Effector memory CD4-positive, alpha-beta T cell (primary cell): ENCODE results near the gene ADPRHL1.

Experiments used
- DNase-seq, 3 donors: peaks; one replicate each; pipeline ENCODE4 v3.0.0-alpha.2; 2020
- H3K27ac ChIP-seq: 2 replicates; pipeline ENCODE4 v1.7.0; 2013; ENCODE audit warnings: mild to moderate bottlenecking, low read length, moderate library complexity; ENCODE audit not compliant: insufficient read depth, poor library complexity, severe bottlenecking
- H3K27me3 ChIP-seq: replicated peaks from 2 replicates; pipeline ENCODE4 v1.7.0; 2013; ENCODE audit warnings: mild to moderate bottlenecking, low read length; ENCODE audit not compliant: insufficient read depth, control insufficient read depth, poor library complexity, severe bottlenecking
- H3K36me3 ChIP-seq: 2 replicates; pipeline ENCODE4 v1.7.0; 2013; ENCODE audit warnings: mild to moderate bottlenecking, low read length, moderate library complexity; ENCODE audit not compliant: control insufficient read depth, insufficient read depth
- H3K4me1 ChIP-seq: 2 replicates; pipeline ENCODE4 v1.7.0; 2013; ENCODE audit warnings: low read length, mild to moderate bottlenecking; ENCODE audit not compliant: control insufficient read depth, insufficient read depth, poor library complexity, severe bottlenecking
- H3K4me3 ChIP-seq: 2 replicates; pipeline ENCODE4 v1.7.0; 2013; ENCODE audit warnings: low read length, low read depth, mild to moderate bottlenecking; ENCODE audit not compliant: insufficient read depth, poor library complexity, severe bottlenecking
- H3K9me3 ChIP-seq: 2 replicates; pipeline ENCODE4 v1.7.0; 2013; ENCODE audit warnings: mild to moderate bottlenecking, low read length, moderate library complexity; ENCODE audit not compliant: control insufficient read depth
- total RNA-seq, 3 donors: gene quantifications; one replicate each; lab custom pipeline; 2026; lab: John Stamatoyannopoulos, UW

Gene ADPRHL1
- total RNA-seq, result 0.35 to 1.7 (median 0.96) reads per million in 3 donors

DNA sequence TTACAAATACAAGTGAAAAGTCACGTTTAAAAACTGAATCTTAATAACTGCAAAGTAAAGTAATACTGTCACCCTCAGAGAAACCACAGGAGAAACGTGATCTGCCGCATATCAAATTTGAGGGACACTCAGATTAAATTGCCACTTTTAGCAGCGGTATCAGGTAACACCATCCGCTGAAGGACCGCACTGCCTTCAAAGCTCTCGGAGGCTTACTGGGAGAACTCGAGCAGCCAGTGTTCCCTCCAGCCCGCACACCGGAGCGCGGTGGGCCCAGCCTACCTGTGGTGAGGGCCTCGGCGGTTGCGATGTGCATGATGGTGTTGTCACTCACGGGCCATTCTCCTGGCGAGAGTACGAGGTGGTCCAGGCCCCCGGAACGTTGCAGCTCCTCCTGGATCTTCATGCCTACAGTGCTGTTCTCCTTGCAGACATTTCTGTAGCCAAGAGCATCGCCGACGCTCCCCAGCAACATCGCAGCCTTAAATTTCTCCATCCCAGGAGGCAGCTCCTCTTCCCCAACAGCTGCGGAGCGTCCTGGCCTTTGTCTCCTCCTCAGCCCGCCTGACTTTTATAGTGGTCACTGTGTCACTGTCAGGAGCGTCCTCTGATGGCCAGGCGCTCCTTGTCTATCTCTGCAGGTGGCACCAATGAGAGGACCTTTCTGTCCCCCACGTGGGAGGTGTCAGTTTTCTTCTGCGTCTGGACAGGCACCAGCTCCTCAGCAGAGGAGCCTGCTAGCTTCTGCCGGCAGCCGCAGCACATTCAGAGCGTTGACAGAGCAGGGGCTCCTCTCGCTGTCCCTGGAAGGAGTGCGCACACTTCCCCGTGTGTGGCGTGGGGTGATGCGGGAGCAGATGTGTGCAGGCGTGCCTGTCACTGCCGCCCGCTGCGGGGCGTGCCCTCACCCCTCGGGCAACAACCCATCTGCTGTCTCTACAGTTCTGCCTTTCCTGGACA is at the start of gene ADPRHL1:
Gene ADPRHL1 (minus strand): TSS at position 547 of the 960 bp plus-strand sequence. CDS start 51 bp downstream, at position 496.
- H3K36me3 ChIP-seq, result peaks cover 14% of the 10 kb centered on the region
- H3K27ac ChIP-seq, result no peak within 1 kb of the TSS
- no peak within 1 kb of the TSS for H3K4me3 ChIP-seq
- no peak for DNase-seq
- H3K4me1 ChIP-seq, result no peaks in the 10 kb centered on the region
- no peaks in the 10 kb centered on the region for H3K27me3 ChIP-seq
- H3K9me3 ChIP-seq, result no peaks in the 10 kb centered on the region

DNA sequence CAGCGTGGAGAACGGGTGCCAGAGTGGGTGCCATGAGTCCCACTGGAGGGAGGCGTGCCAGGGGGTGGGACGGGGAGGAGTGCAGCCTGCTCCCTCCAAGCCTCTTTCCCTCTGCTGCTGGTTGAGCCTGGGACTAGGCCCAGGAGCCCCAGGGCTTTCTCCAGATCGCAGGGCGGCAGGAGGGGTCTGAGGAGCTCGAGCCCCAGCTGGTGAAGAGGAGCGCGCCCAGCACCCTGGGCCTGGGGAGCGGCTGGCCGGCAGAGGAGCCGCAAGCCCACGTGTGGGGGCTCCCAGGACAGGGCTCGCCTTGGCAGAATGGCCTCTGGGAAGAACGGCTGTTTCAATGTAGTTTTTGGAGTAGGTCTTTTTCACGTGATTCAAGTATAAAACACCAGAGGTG is 49.4 kb upstream of the ADPRHL1 start:
- Histone ChIP-seq H3K36me3 (peaks cover 41% of the 10 kb centered on the region), H3K4me1 (no peaks in the 10 kb centered on the region)

DNA sequence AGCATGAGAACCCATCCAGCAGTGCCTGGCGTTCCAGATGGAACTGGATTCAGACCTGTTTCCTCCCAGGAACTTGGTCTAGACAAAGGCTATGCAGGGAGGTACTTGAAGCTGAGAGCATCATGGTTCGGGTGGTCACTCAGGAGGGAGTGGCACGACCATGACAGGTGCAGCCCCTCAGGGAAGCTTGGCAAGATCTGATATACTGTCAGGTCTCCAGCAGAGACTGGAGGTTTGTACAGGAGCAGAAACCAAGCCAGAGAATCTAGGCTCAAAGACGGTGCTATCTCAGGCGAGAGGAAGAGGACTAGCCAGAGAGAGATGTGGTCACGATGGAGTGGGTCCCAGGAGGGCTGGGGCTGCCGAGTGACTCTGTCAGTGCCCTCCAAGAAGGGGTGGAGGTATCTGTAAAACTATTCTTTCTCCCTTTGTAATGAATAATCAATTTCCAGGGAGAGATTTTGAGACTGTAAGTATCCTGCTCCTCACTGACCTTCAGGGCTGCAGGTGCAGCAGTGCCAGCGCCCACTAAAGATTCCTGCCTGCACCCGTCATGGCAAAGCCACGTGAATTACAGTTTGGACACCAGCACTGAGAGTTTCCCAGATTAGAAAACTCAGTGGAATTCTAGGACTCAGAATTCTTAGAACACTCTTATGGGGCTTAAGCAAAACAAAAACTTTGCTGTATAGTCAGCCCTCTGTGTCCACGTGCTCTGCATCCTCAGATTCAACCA is 47.4 kb upstream of the ADPRHL1 start:
- Histone ChIP-seq H3K4me1 (no peaks in the 10 kb centered on the region), H3K9me3 (no peaks in the 10 kb centered on the region), H3K36me3 (peaks cover 51% of the 10 kb centered on the region), H3K27me3 (no peaks in the 10 kb centered on the region), H3K27ac (no peak overlapping the region), H3K4me3 (no peak overlapping the region)
- no peak for DNase-seq

More for the DNA sequence above, 49.4 kb upstream of the ADPRHL1 start:
- no peaks in the 10 kb centered on the region for H3K9me3 ChIP-seq
- H3K27ac ChIP-seq, result no peak overlapping the region
- H3K4me3 ChIP-seq, result no peak overlapping the region
- H3K27me3 ChIP-seq, result no peaks in the 10 kb centered on the region
- no peak for DNase-seq

DNA sequence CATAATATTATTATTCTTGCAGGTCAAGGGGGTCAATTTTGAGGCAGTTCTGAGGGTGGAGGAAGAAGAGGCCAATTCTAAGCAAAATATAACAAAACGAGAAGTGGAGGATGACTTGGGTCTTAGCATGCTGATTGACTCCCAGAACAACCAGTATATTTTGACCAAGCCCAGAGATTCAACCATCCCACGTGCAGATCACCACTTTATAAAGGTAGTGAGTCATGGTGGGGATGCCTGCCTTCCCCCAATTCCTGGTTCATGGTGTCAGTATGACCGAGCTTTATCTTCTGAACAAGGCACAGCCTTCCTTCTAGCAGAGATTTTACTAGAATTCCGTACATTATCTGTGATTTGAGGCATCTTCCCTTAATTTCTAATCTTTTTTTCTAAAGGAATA is 46.6 kb upstream of the ADPRHL1 start:
- H3K4me3 ChIP-seq, result no peak overlapping the region
- DNase-seq, result no peak
- no peak overlapping the region for H3K27ac ChIP-seq
- H3K4me1 ChIP-seq, result no peaks in the 10 kb centered on the region
- no peaks in the 10 kb centered on the region for H3K9me3 ChIP-seq
- no peaks in the 10 kb centered on the region for H3K27me3 ChIP-seq
- peaks cover 54% of the 10 kb centered on the region for H3K36me3 ChIP-seq

DNA sequence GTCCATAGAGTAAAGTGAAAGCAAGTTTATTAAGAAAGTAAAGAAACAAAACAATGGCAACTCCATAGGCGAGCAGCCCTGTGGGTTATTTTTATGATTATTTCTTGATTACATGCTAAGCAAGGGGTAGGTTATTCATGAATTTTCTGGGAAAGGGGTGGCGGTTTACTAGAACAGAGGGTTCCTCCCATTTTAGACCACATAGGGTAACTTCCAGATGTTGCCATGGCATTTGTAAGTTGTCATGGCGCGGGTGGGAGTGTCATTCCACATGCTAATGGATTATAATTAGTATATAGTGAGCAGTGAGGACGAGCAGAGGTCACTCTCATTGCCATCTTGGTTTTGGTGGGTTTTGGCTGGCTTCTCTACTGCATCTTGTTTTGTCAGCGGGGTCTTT is 45.6 kb upstream of the ADPRHL1 start:
- Histone ChIP-seq H3K4me3 (no peak overlapping the region), H3K36me3 (peaks cover 54% of the 10 kb centered on the region), H3K27ac (no peak overlapping the region), H3K4me1 (no peaks in the 10 kb centered on the region), H3K27me3 (no peaks in the 10 kb centered on the region), H3K9me3 (no peaks in the 10 kb centered on the region)
- DNase-seq, result no peak

DNA sequence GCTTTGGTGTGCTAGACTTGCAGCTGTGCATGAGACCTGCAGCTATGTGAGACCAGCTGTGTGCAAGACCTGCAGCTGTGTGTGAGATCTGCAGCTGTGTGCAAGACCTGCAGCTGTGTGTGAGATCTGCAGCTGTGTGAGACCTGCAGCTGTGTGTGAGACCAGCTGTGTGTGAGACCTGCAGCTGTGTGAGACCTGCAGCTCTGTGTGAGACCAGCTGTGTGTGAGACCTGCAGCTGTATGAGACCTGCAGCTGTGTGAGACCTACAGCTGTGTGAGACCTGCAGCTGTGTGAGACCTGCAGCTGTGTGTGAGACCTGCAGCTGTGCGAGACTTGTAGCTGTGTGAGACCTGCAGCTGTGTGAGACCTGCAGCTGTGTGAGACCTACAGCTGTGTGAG is 43.9 kb upstream of the ADPRHL1 start:
- DNase-seq, result no peak
- no peaks in the 10 kb centered on the region for H3K9me3 ChIP-seq
- no peak overlapping the region for H3K4me3 ChIP-seq
- H3K4me1 ChIP-seq, result no peaks in the 10 kb centered on the region
- no peaks in the 10 kb centered on the region for H3K27me3 ChIP-seq
- no peak overlapping the region for H3K27ac ChIP-seq
- peaks cover 47% of the 10 kb centered on the region for H3K36me3 ChIP-seq

DNA sequence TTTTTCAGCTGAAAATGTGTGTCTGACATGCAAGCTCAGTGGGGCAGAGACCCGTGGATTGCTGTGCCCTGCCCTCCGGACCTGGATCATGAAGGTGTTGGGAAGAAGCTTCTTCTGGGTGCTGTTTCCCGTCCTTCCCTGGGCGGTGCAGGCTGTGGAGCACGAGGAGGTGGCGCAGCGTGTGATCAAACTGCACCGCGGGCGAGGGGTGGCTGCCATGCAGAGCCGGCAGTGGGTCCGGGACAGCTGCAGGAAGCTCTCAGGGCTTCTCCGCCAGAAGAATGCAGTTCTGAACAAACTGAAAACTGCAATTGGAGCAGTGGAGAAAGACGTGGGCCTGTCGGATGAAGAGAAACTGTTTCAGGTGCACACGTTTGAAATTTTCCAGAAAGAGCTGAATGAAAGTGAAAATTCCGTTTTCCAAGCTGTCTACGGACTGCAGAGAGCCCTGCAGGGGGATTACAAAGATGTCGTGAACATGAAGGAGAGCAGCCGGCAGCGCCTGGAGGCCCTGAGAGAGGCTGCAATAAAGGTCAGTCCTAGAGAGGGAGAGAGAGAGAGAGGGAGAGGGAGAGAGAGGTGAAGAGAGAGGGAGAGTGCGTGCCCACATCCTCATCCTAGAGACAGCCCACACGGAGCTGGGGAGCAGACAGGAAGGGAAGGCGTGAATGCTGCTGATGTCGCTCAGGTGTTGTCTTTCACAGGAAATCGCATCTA is 42.4 kb upstream of the ADPRHL1 start:
- Histone ChIP-seq H3K4me1 (peaks cover 9% of the 10 kb centered on the region), H3K27ac (no peak overlapping the region), H3K9me3 (no peaks in the 10 kb centered on the region), H3K27me3 (no peaks in the 10 kb centered on the region), H3K4me3 (no peak overlapping the region), H3K36me3 (peaks cover 37% of the 10 kb centered on the region)
- DNase-seq, result no peak

DNA sequence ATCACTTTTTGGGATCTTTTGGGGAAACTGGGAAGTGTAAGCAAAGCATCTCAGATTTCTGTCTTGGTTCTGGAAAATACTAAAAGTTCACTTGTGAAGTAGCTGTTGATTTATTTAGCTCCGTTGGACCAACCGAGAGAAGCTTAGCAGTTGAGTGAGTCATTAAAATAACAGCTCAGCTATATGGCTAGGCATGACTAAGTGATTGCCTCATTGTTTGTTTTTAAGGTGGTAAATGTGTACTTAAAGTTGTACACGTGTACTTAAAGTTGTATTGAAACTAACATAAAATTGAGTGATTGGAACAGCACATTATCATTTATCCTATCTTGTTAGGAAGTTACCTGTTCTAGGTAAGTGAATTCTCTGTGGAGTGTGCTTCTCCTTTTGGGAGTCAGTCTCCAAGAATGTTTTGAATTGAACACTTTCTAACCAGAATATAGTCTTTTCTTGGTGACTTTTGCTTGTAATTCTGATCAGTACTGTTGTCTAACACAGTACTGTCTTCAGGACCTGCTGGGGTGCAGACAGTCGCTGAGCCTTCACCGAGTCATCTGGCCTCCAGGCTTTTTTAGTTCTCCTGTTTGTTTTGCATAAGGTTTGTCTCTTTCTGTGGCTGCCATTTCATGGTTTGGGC is 40.1 kb upstream of the ADPRHL1 start:
- Histone ChIP-seq H3K27ac (no peak overlapping the region), H3K4me3 (no peak overlapping the region), H3K9me3 (no peaks in the 10 kb centered on the region), H3K36me3 (peaks cover 20% of the 10 kb centered on the region), H3K27me3 (no peaks in the 10 kb centered on the region), H3K4me1 (peaks cover 19% of the 10 kb centered on the region)
- no peak for DNase-seq

DNA sequence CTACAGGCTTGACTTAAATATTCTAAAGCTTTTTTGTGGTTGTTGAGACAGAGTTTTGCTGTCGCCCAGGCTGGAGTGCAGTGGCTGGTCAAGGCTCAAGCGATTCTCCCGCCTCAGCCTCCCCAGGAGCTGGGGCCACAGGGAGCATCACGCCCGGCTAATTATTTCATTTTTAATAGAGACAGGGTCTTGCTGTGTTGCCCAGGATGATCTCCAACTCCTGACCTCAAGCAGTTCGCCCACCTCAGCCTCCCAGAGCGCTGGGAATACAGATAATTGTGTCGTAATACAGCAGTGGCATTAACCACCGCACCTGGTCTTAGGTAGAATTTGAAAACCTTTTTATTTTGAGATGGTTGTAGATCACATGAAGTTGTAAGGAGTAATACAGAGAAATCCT is 38.7 kb upstream of the ADPRHL1 start:
- Histone ChIP-seq H3K27me3 (no peaks in the 10 kb centered on the region), H3K27ac (no peak overlapping the region), H3K4me3 (no peak overlapping the region), H3K36me3 (peaks cover 11% of the 10 kb centered on the region), H3K9me3 (no peaks in the 10 kb centered on the region), H3K4me1 (peaks cover 19% of the 10 kb centered on the region)
- no peak for DNase-seq
